Measurements from ENCODE around the gene GIMAP5. TPM values are rescaled to one million over a fixed set of nuclear protein-coding genes. Genes with fewer than 3 reads are reported as not detected.

The GIMAP5 gene
- polyA plus RNA-seq, 1 of the 3 experiments (the other 2 are of a cell fraction), result not detected

- no peaks in the 10 kb centered on the region for H4K20me1 ChIP-seq (ENCODE audit: insufficient read depth)
- ChIA-PET CTCF (interaction anchor here (0.8 to 1.7 kb wide), 2 partner anchors 15 to 28 kb away, joined by 3 to 5 read pairs; no protein-coding TSS in a partner anchor), POLR2A (no interaction called here)
- H3K9ac ChIP-seq, result no peak within 1 kb of the TSS
- H3K79me2 ChIP-seq (ENCODE audit: insufficient read depth), result no peaks in the 10 kb centered on the region
- H3K27ac ChIP-seq (ENCODE audit: low read depth in 2 of 2, low read length in 1 of 2), result no peak within 1 kb of the TSS
- no peak for TF ChIP-seq MEF2A (IDR thresholded peaks at IDR 0.05; ENCODE audit: borderline replicate concordance, low read depth)
- no peak for TF ChIP-seq USF2 (IDR thresholded peaks at IDR 0.05; ENCODE audit: borderline replicate concordance, low read depth, low read length)
- no peak for TF ChIP-seq EZH2phosphoT487 (IDR thresholded peaks at IDR 0.05; ENCODE audit: borderline replicate concordance, low read depth)
- no peak for TF ChIP-seq GATA2 (CRISPR knock-in tag; IDR thresholded peaks at IDR 0.05)
- no peak for TF ChIP-seq NRF1 (IDR thresholded peaks at IDR 0.05; ENCODE audit: low read depth, low read length)
- TF ChIP-seq CTCF (IDR thresholded peaks at IDR 0.05), result no peak
- TF ChIP-seq YY1 (IDR thresholded peaks at IDR 0.05; ENCODE audit: low read depth), result no peak
- no peak for TF ChIP-seq NFIC (IDR thresholded peaks at IDR 0.05; ENCODE audit: borderline replicate concordance)
- no peak for TF ChIP-seq TCF12 (IDR thresholded peaks at IDR 0.05)
- TF ChIP-seq GABPA (IDR thresholded peaks at IDR 0.05; ENCODE audit: low read depth), result no peak
- TF ChIP-seq ELF1 (IDR thresholded peaks at IDR 0.05), result no peak
- no peak for TF ChIP-seq JUND (IDR thresholded peaks at IDR 0.05)
- H3K4me1 ChIP-seq (ENCODE audit: control insufficient read depth in 1 of 2, insufficient read depth in 2 of 2, low read depth in 1 of 2, low read length in 1 of 2), result no peaks in the 10 kb centered on the region
- no peak for DNase-seq
- 8% methylated on average over 5 of the region's 5 CpGs for WGBS (ENCODE audit: low lambda C conversion rate)
- no peaks in the 10 kb centered on the region for H3F3A ChIP-seq (replicated peaks; ENCODE audit: insufficient read depth)
- peaks cover 43% of the 10 kb centered on the region for H3K27me3 ChIP-seq (ENCODE audit: insufficient read depth)
- H3K36me3 ChIP-seq (replicated peaks in 1 of 2; ENCODE audit: control insufficient read depth in 1 of 2, insufficient read depth in 2 of 2, low read length in 1 of 2), result no peaks in the 10 kb centered on the region
- no peak within 1 kb of the TSS for H3K4me2 ChIP-seq
- no peak within 1 kb of the TSS for H2AFZ ChIP-seq (ENCODE audit: low read depth)
- H3K4me3 ChIP-seq (ENCODE audit: low read depth in 2 of 2, low read length in 1 of 2), result no peak within 1 kb of the TSS
- no peaks in the 10 kb centered on the region for H3K9me3 ChIP-seq
- no peaks in the 10 kb centered on the region for H3K9me2 ChIP-seq
These were observed 20.9 kb upstream of the GIMAP5 start, which contains the start of gene GIMAP1 for GRCh38 chr7:150716368-150716767. GIMAP1 (plus strand) TSS chr7:150716613; CDS start chr7:150719048, 2,435 bp downstream.

- Histone ChIP-seq H3K9ac (no peak overlapping the region), H3K4me2 (no peak overlapping the region), H3K4me1 (ENCODE audit: control insufficient read depth in 1 of 2, insufficient read depth in 2 of 2, low read depth in 1 of 2, low read length in 1 of 2) (no peaks in the 10 kb centered on the region), H3K27ac (ENCODE audit: low read depth in 2 of 2, low read length in 1 of 2) (no peak overlapping the region), H3K36me3 (replicated peaks in 1 of 2; ENCODE audit: control insufficient read depth in 1 of 2, insufficient read depth in 2 of 2, low read length in 1 of 2) (no peaks in the 10 kb centered on the region), H3K9me2 (no peaks in the 10 kb centered on the region), H3F3A (replicated peaks; ENCODE audit: insufficient read depth) (no peaks in the 10 kb centered on the region), H2AFZ (ENCODE audit: low read depth) (no peak overlapping the region), H3K9me3 (no peaks in the 10 kb centered on the region), H3K4me3 (ENCODE audit: low read depth in 2 of 2, low read length in 1 of 2) (no peak overlapping the region), H3K27me3 (ENCODE audit: insufficient read depth) (peaks cover 49% of the 10 kb centered on the region), H4K20me1 (ENCODE audit: insufficient read depth) (no peaks in the 10 kb centered on the region), H3K79me2 (ENCODE audit: insufficient read depth) (no peaks in the 10 kb centered on the region)
- POLR2A ChIA-PET, result no interaction called here
- no peak for DNase-seq
- TF ChIP-seq CTCF (IDR thresholded peaks at IDR 0.05) (no peak), CHD2 (IDR thresholded peaks at IDR 0.05; ENCODE audit: low read length, partially characterized antibody) (no peak), TAF1 (IDR thresholded peaks at IDR 0.05; ENCODE audit: borderline replicate concordance, low read depth, low read length) (no peak), REST (IDR thresholded peaks at IDR 0.05; ENCODE audit: low read depth, low read length) (no peak), USF2 (IDR thresholded peaks at IDR 0.05; ENCODE audit: borderline replicate concordance, low read depth, low read length) (no peak), NFIC (IDR thresholded peaks at IDR 0.05; ENCODE audit: borderline replicate concordance) (no peak), JUND (IDR thresholded peaks at IDR 0.05) (no peak), GABPA (IDR thresholded peaks at IDR 0.05; ENCODE audit: low read depth) (no peak)
- WGBS (ENCODE audit: low lambda C conversion rate), result 3% methylated on average over 4 of the region's 4 CpGs
- CTCF ChIA-PET, result no interaction called here
These were observed 20.3 kb upstream of the GIMAP5 start for GRCh38 chr7:150716939-150717338.
